ENCODE results near the gene PTGES2.

PTGES2 gene

DNA sequence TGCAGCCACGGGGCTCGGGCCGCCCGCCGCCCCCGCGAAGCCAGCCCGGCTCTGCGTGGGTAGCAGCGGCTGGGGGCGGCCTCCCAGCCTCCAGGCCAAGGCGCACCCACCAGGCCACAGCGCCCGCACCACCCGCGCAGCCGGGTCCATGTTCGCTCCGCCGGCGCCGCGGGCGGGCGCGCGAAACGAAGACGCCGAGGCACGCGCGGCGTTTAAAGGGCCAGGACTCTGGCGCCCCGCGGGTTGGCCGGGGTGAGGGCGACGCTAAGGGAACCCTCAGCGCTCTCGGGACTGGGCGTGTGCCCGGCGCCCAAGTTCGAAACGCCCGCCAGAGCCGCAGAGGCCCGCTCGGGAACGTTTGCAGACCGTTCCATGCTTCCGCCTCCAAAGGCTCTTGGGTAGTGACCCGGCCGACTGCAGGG lies at the start of gene PTGES2:
Gene PTGES2, minus strand, starts transcription at position 162 of the 422 bp plus-strand sequence. Its CDS starts 12 bp downstream, at position 150.
- peak; percentile 42 for DNase-seq (ENCODE audit: low read depth)

GRCh38 chr9:128175726-128176125 lies 48.2 kb upstream of the PTGES2 start:
- no peak for DNase-seq (ENCODE audit: low read depth)

DNA sequence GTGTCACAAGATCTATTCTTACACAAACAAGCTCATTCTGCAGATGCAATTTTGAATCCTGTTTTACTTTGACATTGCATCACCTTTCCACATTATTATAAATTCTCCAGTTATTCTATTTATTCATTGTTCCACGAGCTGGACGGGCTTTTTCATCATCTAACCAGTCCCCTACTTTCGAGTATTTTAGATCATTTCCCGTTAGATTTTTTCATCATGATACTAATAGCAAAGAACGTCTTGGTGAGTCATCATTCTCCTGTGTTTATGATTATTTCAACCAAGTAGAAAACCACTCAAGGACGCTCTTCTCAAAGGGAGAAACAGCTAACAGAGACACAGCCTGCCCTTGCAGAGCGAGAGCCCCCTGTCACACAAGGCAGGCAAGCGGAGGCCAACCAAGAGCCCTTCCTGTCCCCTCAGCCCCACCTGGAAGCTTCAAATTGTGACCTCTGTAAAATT lies 47.6 kb upstream of the PTGES2 start:
- DNase-seq (ENCODE audit: low read depth) = peak; percentile 26

GRCh38 chr9:128174062-128174461 lies 46.5 kb upstream of the PTGES2 start:
- no peak for DNase-seq (ENCODE audit: low read depth)

GRCh38 chr9:128169925-128170324 lies 42.4 kb upstream of the PTGES2 start:
- DNase-seq (ENCODE audit: low read depth) = no peak

DNA sequence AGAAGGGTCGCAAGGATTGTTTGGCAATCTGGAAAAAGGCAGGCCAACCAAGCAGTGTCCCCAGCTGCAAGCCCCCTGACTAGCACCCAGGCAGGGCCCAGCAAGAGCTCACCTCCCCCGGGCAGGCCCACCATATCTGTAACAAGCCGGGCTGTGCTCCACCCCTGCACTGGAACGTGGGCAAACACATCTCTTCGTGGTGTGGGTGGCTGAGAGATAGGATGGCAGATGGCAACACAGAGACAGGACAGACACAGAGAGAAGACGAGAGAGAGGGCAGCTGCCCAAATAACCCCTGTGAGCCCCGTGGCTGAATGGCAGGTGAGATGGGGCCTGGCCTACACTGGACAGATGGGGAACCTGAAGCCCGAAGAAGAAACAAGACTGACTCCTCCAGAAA lies 42.0 kb upstream of the PTGES2 start:
- no peak for DNase-seq (ENCODE audit: low read depth)

DNA sequence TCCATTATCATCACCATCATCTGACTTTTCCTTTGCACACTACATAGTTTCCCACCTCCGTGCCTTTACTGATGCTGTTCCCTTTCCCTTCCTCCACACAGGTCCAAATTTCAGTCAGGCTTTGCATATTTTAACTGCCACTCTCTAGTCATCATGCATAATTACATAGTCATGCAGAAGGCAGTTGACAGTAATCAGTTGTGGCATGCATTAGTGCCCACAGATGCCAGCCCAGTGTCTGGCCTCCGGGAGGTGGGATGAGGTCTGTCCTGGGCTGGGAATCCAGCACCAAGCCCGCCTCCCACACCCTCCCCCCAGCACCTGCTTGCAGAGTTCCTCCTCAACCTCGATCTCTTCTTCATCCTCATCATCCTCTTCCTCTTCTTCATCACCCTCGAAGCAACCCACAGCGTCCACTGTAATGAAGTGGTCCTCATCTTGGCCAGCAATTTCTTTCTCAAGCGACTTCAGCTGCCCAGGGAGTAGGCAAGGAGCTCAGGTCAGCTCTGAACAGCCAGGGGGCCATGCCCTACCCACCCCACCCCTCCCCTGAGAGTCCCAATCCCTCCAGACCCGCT lies 41.3 kb upstream of the PTGES2 start:
- DNase-seq (ENCODE audit: low read depth) = no peak

DNA sequence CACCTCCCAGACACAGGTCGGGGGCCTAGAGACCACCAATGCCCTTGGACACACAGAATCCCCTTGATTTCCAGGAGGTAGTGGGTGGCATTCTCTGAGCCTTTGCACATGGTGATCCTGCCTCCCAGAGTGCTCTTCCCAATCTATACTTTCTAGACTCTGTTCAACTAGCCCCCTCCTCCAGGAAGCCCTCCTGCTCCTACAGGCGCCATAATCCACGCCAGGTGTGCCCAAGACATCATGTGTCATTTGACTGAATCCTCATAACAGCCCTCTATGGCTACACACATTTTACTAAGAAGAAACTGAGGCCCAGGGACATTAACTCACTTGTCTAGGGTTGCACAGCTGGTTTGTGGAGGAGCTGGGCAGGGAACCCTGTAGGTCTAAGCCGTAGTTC lies 39.7 kb upstream of the PTGES2 start:
- no peak for DNase-seq (ENCODE audit: low read depth)

- no peak for DNase-seq (ENCODE audit: low read depth)
Observed at GRCh38 chr9:128166169-128166568, 38.6 kb upstream of the PTGES2 start.

DNA sequence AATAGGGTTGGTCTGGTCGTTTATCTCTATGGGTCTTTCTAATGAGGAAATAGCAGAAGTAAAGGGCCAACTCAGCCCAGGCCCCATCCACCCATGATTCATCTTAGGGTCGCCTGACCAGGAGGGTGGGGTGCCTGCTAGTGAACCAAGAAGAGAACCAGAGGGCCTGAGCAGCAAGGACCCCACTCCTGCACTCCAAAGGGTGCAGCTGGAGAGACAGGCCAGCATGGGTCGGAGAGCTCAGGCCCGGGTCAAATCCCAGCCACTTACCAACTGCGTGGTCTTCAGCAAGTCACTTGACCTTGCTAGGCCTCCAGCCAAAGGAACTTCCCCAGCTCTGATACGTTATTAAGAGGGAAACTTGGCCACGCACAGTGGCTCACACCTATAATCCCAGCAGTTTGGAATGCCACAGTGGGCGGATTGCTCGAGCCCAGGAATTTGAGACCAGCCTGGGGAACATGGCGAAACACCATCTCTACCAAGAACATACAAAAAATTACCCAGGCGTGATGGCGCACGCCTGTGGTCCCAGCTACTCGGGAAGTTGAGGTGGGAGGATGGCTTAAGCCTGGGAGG lies 36.9 kb upstream of the PTGES2 start:
- DNase-seq (ENCODE audit: low read depth) = no peak

DNA sequence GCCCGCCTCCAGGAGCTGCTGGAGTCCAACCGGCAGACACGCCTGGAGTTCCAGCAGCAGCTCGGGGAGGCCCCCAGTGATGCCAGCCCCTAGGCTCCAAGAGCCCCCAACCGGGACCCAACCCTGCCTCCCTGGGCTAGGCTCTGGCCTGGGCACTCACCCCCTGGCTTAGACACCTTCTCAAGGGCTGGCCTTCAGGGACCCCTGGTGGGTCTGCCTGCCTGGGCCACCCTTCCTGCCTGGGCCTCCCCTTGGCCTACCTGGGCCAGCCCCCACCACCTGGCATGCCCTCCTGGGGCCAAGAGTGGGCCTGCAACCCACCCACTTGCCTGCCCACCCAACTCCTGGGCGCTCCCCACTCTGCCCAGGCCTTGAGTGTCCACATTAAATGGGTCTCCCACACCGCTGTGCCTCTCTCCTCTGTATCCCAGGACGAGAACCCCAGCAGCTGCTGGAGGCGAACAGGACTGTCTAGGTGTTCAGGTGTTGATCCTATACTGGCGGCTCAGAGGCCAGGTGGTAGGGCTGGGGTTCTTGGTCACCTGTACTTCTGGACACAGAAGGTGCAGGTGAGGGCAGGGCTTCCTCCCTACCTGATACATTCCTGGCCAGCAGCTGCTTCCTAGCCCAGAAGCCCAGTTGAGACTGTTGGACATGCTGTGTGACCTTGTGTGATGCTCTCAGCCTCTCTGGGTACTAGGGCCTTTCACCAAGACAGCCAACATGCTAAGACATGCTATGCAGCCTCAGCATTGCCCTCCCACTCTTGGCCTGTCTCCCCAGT lies 36.2 kb upstream of the PTGES2 start:
- DNase-seq (ENCODE audit: low read depth) = no peak

- no peak for DNase-seq (ENCODE audit: low read depth)
Observed at GRCh38 chr9:128163027-128163515, 35.5 kb upstream of the PTGES2 start.

DNA sequence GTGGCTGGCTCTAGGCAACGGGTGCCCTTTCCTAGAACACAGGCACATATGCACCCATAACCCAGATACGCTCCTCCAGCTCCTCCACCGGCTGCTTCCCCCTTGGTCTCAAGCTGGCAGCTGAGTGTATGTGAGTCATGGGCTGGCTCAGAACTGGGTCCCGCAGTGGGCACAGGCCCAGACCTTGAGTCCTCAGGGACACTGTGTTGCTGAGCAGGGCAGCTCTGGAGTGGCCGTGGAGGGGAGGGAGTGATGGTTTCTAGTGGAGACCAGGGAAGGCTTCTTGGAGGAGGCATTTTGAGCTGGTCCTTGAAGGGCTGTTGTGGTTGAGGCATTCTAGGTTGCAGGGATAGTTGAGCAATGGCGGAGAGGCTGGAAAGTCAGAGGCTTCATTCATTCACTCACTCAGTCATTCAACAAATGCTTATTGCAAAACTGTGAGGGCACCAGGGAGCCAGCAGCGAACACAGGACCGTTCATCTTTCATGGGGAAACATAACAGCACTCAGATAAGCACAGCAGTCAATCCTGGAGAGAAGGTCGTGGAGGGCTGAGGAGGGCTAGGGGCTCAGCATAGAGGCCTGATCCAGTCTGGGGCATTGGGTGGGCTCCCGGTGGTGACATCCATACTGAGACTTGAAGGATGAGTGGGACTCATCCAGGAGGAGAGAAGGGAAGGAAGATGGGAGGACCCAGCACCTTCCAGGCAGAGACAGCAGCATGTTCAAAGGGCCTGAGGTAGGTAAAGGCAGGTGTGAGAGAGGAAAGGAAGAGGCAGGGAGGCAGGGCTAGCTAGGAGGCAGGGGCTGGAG lies 34.9 kb upstream of the PTGES2 start:
- peak; percentile 22 for DNase-seq (ENCODE audit: low read depth)

GRCh38 chr9:128161215-128161902 lies 33.8 kb upstream of the PTGES2 start:
- no peak for DNase-seq (ENCODE audit: low read depth)

GRCh38 chr9:128160603-128160987 lies 33.1 kb upstream of the PTGES2 start:
- DNase-seq (ENCODE audit: low read depth) = no peak

GRCh38 chr9:128159784-128160602 lies 32.5 kb upstream of the PTGES2 start, which contains the start of gene BBLN:
Gene BBLN (plus strand): TSS chr9:128160265. CDS start chr9:128160408, 143 bp downstream.
- peak; percentile 88 for DNase-seq (ENCODE audit: low read depth)

- DNase-seq (ENCODE audit: low read depth) = no peak
Observed at GRCh38 chr9:128159522-128159783, 31.9 kb upstream of the PTGES2 start.

- DNase-seq (ENCODE audit: low read depth) = no peak
Observed at GRCh38 chr9:128155736-128156500, 28.4 kb upstream of the PTGES2 start.

DNA sequence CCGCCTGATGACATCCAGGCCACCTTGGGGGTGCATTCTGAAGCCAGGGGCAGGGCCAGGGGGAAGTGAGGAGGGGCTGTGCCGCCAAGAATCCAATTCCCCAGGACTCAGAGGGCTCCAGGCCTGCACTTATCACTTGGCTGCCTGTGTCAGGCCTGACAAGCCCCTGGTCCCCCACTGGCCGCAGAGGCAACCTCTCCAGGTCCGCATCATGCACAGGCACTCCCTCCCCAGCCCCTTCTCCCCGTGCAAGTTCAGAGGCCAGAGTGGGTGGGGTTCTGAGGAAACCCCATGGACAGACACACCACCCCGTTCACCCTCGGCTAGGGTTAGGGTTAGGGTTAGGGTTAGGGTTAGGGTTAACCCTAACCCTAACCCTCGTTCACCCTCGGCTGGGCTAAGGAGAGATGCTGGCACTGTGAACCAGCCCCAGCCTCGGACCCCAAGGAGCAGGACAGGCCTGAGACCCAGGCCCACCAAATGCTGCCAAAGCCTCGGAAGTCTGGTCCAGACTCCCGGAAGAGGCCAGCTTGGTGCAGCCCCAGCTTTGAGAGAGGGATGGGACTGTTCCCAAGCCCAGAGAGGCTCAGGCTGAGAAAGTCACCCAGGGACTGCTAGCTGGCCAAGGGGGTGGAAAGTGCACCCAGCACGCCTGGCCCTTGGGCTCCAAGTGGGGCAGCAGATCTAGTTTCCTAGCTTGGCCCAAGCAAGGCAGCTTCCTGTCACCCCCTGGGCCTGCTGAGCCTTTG lies 26.6 kb upstream of the PTGES2 start:
- DNase-seq (ENCODE audit: low read depth) = no peak

Data from fibroblast of the conjunctiva (primary cell).